Muscle of arm (tissue), 14 donors: Measurements from ENCODE around the gene TVP23B. TPM values are rescaled to one million over a fixed set of nuclear protein-coding genes. Genes with fewer than 3 reads are reported as not detected.
"Not testable (repeated sequence)": the region's sequence is repeated elsewhere in the genome, so short reads cannot be mapped to it uniquely, and the experiment has no call there.

ENCODE experiments used
- DNase-seq: peaks from one replicate; pipeline ENCODE4 v3.0.0-alpha.2; 2013
- long read RNA-seq, 11 donors: transcript quantifications; one replicate each; lab custom pipeline, GENCODE V29; 2026
- polyA plus RNA-seq, 12 donors: library from polyadenylated mRNA; unstranded; fragments of 120-200 nt; gene quantifications; one replicate each; pipeline ENCODE4 v1.2.1, GENCODE V29; 2013; ENCODE audit not compliant: insufficient read length in 12 of 12

Gene TVP23B
- 10 to 100 TPM in 11 of 12 donors, not detected in 1; 20.0 to 39.6 (median 28.3) TPM for polyA plus RNA-seq
- long read RNA-seq, donor 1, transcript TVP23B-201 (7 exons, 2,064 nt) = major isoform, 27 of 55 reads
- long read RNA-seq, donor 1, partial matches to known transcripts = 23 of 55 reads
- long read RNA-seq, donor 1, other reads (novel, unspliced or antisense) = 0 of 55 reads
- long read RNA-seq, donor 2, transcript TVP23B-201 (7 exons, 2,064 nt) = major isoform, 24 of 25 reads
- long read RNA-seq, donor 2, partial matches to known transcripts = 0 of 25 reads
- long read RNA-seq, donor 2, other reads (novel, unspliced or antisense) = 0 of 25 reads
- long read RNA-seq, donor 3, partial matches to known transcripts = 0 of 3 reads
- long read RNA-seq, donor 3, other reads (novel, unspliced or antisense) = 0 of 3 reads
- long read RNA-seq, donor 4, partial matches to known transcripts = 0 of 4 reads
- long read RNA-seq, donor 4, other reads (novel, unspliced or antisense) = 0 of 4 reads
- long read RNA-seq, donor 5, transcript TVP23B-201 (7 exons, 2,064 nt) = major isoform, 11 of 11 reads
- long read RNA-seq, donor 5, partial matches to known transcripts = 0 of 11 reads
- long read RNA-seq, donor 5, other reads (novel, unspliced or antisense) = 0 of 11 reads
- long read RNA-seq, donor 6, partial matches to known transcripts = 0 of 3 reads
- long read RNA-seq, donor 6, other reads (novel, unspliced or antisense) = 0 of 3 reads
- long read RNA-seq, donor 7, partial matches to known transcripts = 0 of 5 reads
- long read RNA-seq, donor 7, other reads (novel, unspliced or antisense) = 0 of 5 reads
- long read RNA-seq, donor 8, transcript TVP23B-201 (7 exons, 2,064 nt) = major isoform, 8 of 8 reads
- long read RNA-seq, donor 8, partial matches to known transcripts = 0 of 8 reads
- long read RNA-seq, donor 8, other reads (novel, unspliced or antisense) = 0 of 8 reads
- long read RNA-seq, donor 9, transcript TVP23B-201 (7 exons, 2,064 nt) = major isoform, 6 of 7 reads
- long read RNA-seq, donor 9, partial matches to known transcripts = 0 of 7 reads
- long read RNA-seq, donor 9, other reads (novel, unspliced or antisense) = 0 of 7 reads
- long read RNA-seq, donor 10, transcript TVP23B-201 (7 exons, 2,064 nt) = major isoform, 9 of 10 reads
- long read RNA-seq, donor 10, partial matches to known transcripts = 0 of 10 reads
- long read RNA-seq, donor 10, other reads (novel, unspliced or antisense) = 0 of 10 reads
- long read RNA-seq, donor 11, transcript TVP23B-201 (7 exons, 2,064 nt) = major isoform, 13 of 16 reads
- long read RNA-seq, donor 11, partial matches to known transcripts = 0 of 16 reads
- long read RNA-seq, donor 11, other reads (novel, unspliced or antisense) = 0 of 16 reads

GRCh38 chr17:18780991-18781718, at the start of gene TVP23B:
TSS of gene TVP23B (plus strand) at chr17:18781183. CDS start at chr17:18781294, 111 bp downstream.
- peak; percentile 91 for DNase-seq

GRCh38 chr17:18732438-18732837, 48.5 kb upstream of the TVP23B start:
- DNase-seq = not testable (repeated sequence)

GRCh38 chr17:18733350-18733749, 47.6 kb upstream of the TVP23B start:
- not testable (repeated sequence) for DNase-seq

- DNase-seq = not testable (repeated sequence)
Observed at GRCh38 chr17:18739616-18740391, 41.2 kb upstream of the TVP23B start.

GRCh38 chr17:18741228-18741627, 39.8 kb upstream of the TVP23B start:
- DNase-seq = not testable (repeated sequence)

GRCh38 chr17:18743699-18744421, 37.1 kb upstream of the TVP23B start, which contains the start of gene FBXW10:
TSS of gene FBXW10 (plus strand) at chr17:18744054. CDS start at chr17:18744245, 191 bp downstream.
- not testable (repeated sequence) for DNase-seq

GRCh38 chr17:18744726-18745125, 36.3 kb upstream of the TVP23B start:
- not testable (repeated sequence) for DNase-seq

- peak; percentile 16 for DNase-seq
Observed at GRCh38 chr17:18746551-18746950, 34.4 kb upstream of the TVP23B start.

- not testable (repeated sequence) for DNase-seq
Observed at GRCh38 chr17:18747501-18747900, 33.5 kb upstream of the TVP23B start.

GRCh38 chr17:18750242-18750641, 30.7 kb upstream of the TVP23B start:
- DNase-seq = not testable (repeated sequence)

GRCh38 chr17:18753829-18754409, 27.1 kb upstream of the TVP23B start:
- DNase-seq = not testable (repeated sequence)

- DNase-seq = not testable (repeated sequence)
Observed at GRCh38 chr17:18755969-18756368, 25.0 kb upstream of the TVP23B start.

- not testable (repeated sequence) for DNase-seq
Observed at GRCh38 chr17:18757368-18758044, 23.5 kb upstream of the TVP23B start.

- DNase-seq = not testable (repeated sequence)
Observed at GRCh38 chr17:18758344-18758743, 22.6 kb upstream of the TVP23B start.

- not testable (repeated sequence) for DNase-seq
Observed at GRCh38 chr17:18760221-18760620, 20.8 kb upstream of the TVP23B start.

- DNase-seq = not testable (repeated sequence)
Observed at GRCh38 chr17:18770572-18770971, 10.4 kb upstream of the TVP23B start.

- DNase-seq = not testable (repeated sequence)
Observed at GRCh38 chr17:18771066-18771465, 9.9 kb upstream of the TVP23B start.

GRCh38 chr17:18772471-18772870, 8.5 kb upstream of the TVP23B start:
- DNase-seq = no peak
